ENCODE results near the gene TMIE. TPM values are rescaled to one million over a fixed set of nuclear protein-coding genes. Genes with fewer than 3 reads are reported as not detected.

The TMIE gene
- total and polyA plus RNA-seq, 9 of the 15 experiments (the other 6 are each of a cell fraction or from before 2014, with no cell fraction given), result not detected

DNA sequence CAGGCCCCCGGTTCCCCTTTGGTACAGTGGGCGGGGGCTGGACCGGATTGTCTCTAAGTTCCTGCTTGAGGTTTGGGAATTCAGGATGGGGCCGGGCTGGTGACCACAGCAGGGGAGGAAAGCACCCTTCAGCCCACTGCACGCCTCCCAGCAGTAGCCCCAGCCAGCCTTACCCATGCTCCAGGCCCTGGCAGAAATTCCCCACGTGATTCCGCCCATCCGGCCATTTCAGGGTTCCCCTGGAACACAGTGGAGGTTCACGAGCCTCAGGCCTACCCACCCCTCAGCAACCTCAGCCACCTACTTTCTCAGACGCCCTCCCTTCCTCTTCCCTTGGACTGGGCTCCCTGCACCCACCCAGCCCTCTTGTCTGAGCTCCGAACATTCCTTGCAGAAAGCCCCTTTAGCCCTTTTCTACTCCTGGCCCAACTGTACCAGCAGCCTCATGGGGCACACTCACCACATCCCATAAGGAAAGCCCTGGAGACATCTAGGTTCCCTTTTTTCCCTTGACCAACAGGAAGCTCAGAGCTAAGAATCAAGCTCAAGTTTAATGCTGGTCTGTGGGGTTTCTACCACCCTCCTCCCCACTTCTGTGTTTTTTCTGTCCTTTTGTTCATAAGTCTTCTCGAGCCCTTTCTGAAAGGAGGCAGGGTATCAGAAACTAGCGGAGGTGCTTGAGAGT is 19.2 kb upstream of the TMIE start:
- H2AFZ ChIP-seq (ENCODE audit: low read depth, low read length), result no peak overlapping the region
- H3K9me1 ChIP-seq (ENCODE audit: control insufficient read depth, insufficient read depth, low read length), result peaks cover 5% of the 10 kb centered on the region
- no peak for TF ChIP-seq ZNF589 (CRISPR knock-in tag; IDR thresholded peaks at IDR 0.05; ENCODE audit: low read depth)
- TF ChIP-seq, protein P1, sequence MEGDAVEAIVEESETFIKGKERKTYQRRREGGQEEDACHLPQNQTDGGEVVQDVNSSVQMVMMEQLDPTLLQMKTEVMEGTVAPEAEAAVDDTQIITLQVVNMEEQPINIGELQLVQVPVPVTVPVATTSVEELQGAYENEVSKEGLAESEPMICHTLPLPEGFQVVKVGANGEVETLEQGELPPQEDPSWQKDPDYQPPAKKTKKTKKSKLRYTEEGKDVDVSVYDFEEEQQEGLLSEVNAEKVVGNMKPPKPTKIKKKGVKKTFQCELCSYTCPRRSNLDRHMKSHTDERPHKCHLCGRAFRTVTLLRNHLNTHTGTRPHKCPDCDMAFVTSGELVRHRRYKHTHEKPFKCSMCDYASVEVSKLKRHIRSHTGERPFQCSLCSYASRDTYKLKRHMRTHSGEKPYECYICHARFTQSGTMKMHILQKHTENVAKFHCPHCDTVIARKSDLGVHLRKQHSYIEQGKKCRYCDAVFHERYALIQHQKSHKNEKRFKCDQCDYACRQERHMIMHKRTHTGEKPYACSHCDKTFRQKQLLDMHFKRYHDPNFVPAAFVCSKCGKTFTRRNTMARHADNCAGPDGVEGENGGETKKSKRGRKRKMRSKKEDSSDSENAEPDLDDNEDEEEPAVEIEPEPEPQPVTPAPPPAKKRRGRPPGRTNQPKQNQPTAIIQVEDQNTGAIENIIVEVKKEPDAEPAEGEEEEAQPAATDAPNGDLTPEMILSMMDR (IDR thresholded peaks at IDR 0.05 in 2 of 3, conservative IDR thresholded peaks at IDR 0.05 in 1 of 3; ENCODE audit: insufficient read depth in 2 of 3, low read depth in 1 of 3, low read length in 3 of 3), result no peak
- TF ChIP-seq RBM25 (IDR thresholded peaks at IDR 0.05; ENCODE audit: low read depth, low read length, severe bottlenecking), result no peak
- no peak for TF ChIP-seq ETV5 (CRISPR knock-in tag; IDR thresholded peaks at IDR 0.05; ENCODE audit: low read depth)
- TF ChIP-seq SRSF7 (optimal IDR thresholded peaks at IDR 0.05; ENCODE audit: low read depth, low read length), result no peak
- H3K4me2 ChIP-seq (ENCODE audit: insufficient read depth, low read length), result no peak overlapping the region
- BruUV-seq (replicated peaks), result no TSS peak
- H4K20me1 ChIP-seq (replicated peaks; ENCODE audit: control insufficient read depth, insufficient read depth, low read length), result peaks cover 23% of the 10 kb centered on the region
- intact Hi-C loops (cut with micrococcal nuclease) (no loop called here), in situ Hi-C loops (cut with MboI) (no loop called here)
- no peak overlapping the region for H3K9ac ChIP-seq (ENCODE audit: insufficient read depth in 1 of 2, low read depth in 2 of 2, low read length in 2 of 2)
- no peak for FAIRE-seq
- WGBS (ENCODE audit: insufficient coverage, low coverage, missing lambda C conversion rate), result under 1% methylated on average over 13 of the region's 13 CpGs
- ATAC-seq, result no peak
- H3K27me3 ChIP-seq (ENCODE audit: control insufficient read depth in 2 of 2, insufficient read depth in 2 of 2, low read length in 2 of 2), result peaks cover 30 to 94% of the 10 kb centered on the region in 2 experiments; a peak in 4 of 5 replicates
- ChIA-PET CTCF (ENCODE audit: low intra/inter-chr PET ratio) (no interaction called here), POLR2A (interaction anchor here (0.6 to 1.1 kb wide), 3 partner anchors 20 to 243 kb away, joined by 3 read pairs; no protein-coding TSS in a partner anchor)
- peaks cover 0 to 6% of the 10 kb centered on the region in 2 experiments; a peak in 2 of 5 replicates for H3K4me1 ChIP-seq (replicated peaks in 1 of 2; ENCODE audit: control insufficient read depth in 2 of 2, insufficient read depth in 2 of 2, low read length in 2 of 2)
- H3K36me3 ChIP-seq (ENCODE audit: control insufficient read depth, insufficient read depth, low read length), result no peaks in the 10 kb centered on the region
- H3K27ac ChIP-seq (ENCODE audit: extremely low read depth, low read depth, low read length), result no peak overlapping the region
- no peak for DNase-seq (ENCODE audit: extremely low read depth in 1 of 4, low spot score in 3 of 4)
- no peak overlapping the region for H3K4me3 ChIP-seq
- no peaks in the 10 kb centered on the region for H3K9me3 ChIP-seq (replicated peaks; ENCODE audit: control insufficient read depth, insufficient read depth, low read depth, low read length)
- H3K79me2 ChIP-seq (ENCODE audit: control insufficient read depth, insufficient read depth, low read length), result no peaks in the 10 kb centered on the region

Measured in K562 (cell line).